HepG2 (cell line): ENCODE measurements around the gene NUPR2. TPM values are rescaled to one million over a fixed set of nuclear protein-coding genes. Genes with fewer than 3 reads are reported as not detected.

Source experiments
- ADNP ChIP-seq: sonication (generic); formaldehyde crosslinking; IDR thresholded peaks from 2 replicates; pipeline ENCODE4 v1.4.0; 2020; ENCODE audit warnings: missing genetic modification reagents
- ARID2 ChIP-seq: sonication (generic); formaldehyde crosslinking; IDR thresholded peaks from 2 replicates; pipeline ENCODE4 v1.8.1; 2022; ENCODE audit warnings: mild to moderate bottlenecking, missing genetic modification reagents, borderline replicate concordance
- IKZF4 ChIP-seq: sonication (generic); formaldehyde crosslinking; IDR thresholded peaks from 2 replicates; pipeline ENCODE4 v1.5.1; 2020; ENCODE audit warnings: borderline replicate concordance, mild to moderate bottlenecking, low read depth, missing genetic modification reagents; ENCODE audit errors: not compliant biosample characterization
- KLF9 ChIP-seq: IDR thresholded peaks from 2 replicates; pipeline ENCODE4 v1.6.1; 2016; ENCODE audit warnings: low read depth
- PHF21A ChIP-seq: sonication (generic); formaldehyde crosslinking; IDR thresholded peaks from 2 replicates; pipeline ENCODE4 v1.5.0; 2020; ENCODE audit warnings: mild to moderate bottlenecking, missing genetic modification reagents
- RARG ChIP-seq: sonication (generic); formaldehyde crosslinking; IDR thresholded peaks from 2 replicates; pipeline ENCODE4 v1.4.0; 2020; ENCODE audit warnings: low read depth, mild to moderate bottlenecking, missing genetic modification reagents
- SKI ChIP-seq: fragments of 450-650 bp; IDR thresholded peaks from one replicate; pipeline ENCODE4 v1.6.1; 2018; ENCODE audit warnings: mild to moderate bottlenecking; ENCODE audit not compliant: partially characterized antibody
- TAF1 ChIP-seq: sonication (generic); formaldehyde crosslinking; IDR thresholded peaks from 2 replicates; pipeline ENCODE4 v1.4.0; 2020; ENCODE audit warnings: missing genetic modification reagents
- TGIF2 ChIP-seq: IDR thresholded peaks from 2 replicates; pipeline ENCODE4 v1.6.1; 2016; ENCODE audit warnings: control low read depth, missing compliant biosample characterization
- ZNF17 ChIP-seq: sonication (generic); formaldehyde crosslinking; IDR thresholded peaks from 2 replicates; pipeline ENCODE4 v1.5.0; 2020; ENCODE audit warnings: mild to moderate bottlenecking, missing genetic modification reagents
- ZNF20 ChIP-seq: sonication (generic); formaldehyde crosslinking; IDR thresholded peaks from 2 replicates; pipeline ENCODE4 v1.4.0; 2020; ENCODE audit warnings: mild to moderate bottlenecking, moderate library complexity, missing genetic modification reagents
- ZNF430 ChIP-seq: sonication (generic); formaldehyde crosslinking; IDR thresholded peaks from 2 replicates; pipeline ENCODE4 v1.9.0; 2021; ENCODE audit warnings: mild to moderate bottlenecking, missing genetic modification reagents
- ZNF468 ChIP-seq: sonication (generic); formaldehyde crosslinking; IDR thresholded peaks from 2 replicates; pipeline ENCODE4 v1.8.0; 2022; ENCODE audit warnings: mild to moderate bottlenecking, moderate library complexity, missing genetic modification reagents
- ZNF629 ChIP-seq: sonication (generic); formaldehyde crosslinking; conservative IDR thresholded peaks from 2 replicates; pipeline ENCODE4 v1.5.0; 2020; ENCODE audit warnings: missing genetic modification reagents
- ZNF792 ChIP-seq: IDR thresholded peaks from 2 replicates; pipeline ENCODE4 v1.6.1; 2016
- polyA plus RNA-seq, 8 experiments: library from polyadenylated mRNA; depleted of rRNA in 3 of 8; stranded (reverse) in 7 of 8; unstranded in 1 of 8; fragments of >200 nt; fragmentation: Illumina TruSeq in 4 of 8; extraction: Trizol in 4 of 8; gene quantifications; 2 replicates each; pipeline versions ENCODE4 v1.2.1 to v1.2.3, GENCODE V29; 2011 to 2016; ENCODE audit warnings: low read depth in 4 of 8, missing spikeins in 1 of 8, mixed read lengths in 1 of 8; ENCODE audit not compliant: insufficient read depth in 1 of 8
- total RNA-seq, 5 experiments: library from RNA; depleted of rRNA; stranded (reverse); fragments of >200 nt; fragmentation: Illumina TruSeq; extraction: Trizol; gene quantifications; 2 replicates each; pipeline ENCODE4 v1.2.3, GENCODE V29; 2016; ENCODE audit warnings: low read depth in 1 of 5
- TF ChIP-seq, protein P1 (sequence below): sonication (generic); formaldehyde crosslinking; IDR thresholded peaks from 2 replicates; pipeline ENCODE4 v1.5.0; 2020; ENCODE audit warnings: mild to moderate bottlenecking, missing genetic modification reagents, moderate library complexity
- TF ChIP-seq, protein P2 (sequence below): IDR thresholded peaks from 2 replicates; pipeline ENCODE4 v1.6.1; 2016
- TF ChIP-seq, protein P3 (sequence below): sonication (generic); formaldehyde crosslinking; IDR thresholded peaks from 2 replicates; pipeline ENCODE4 v1.4.0; 2020; ENCODE audit warnings: missing genetic modification reagents, mild to moderate bottlenecking, borderline replicate concordance
- TF ChIP-seq, protein P4 (sequence below): IDR thresholded peaks from 2 replicates; pipeline ENCODE4 v1.6.1; 2016; ENCODE audit warnings: low read depth, control low read depth

NUPR2 gene
- total and polyA plus RNA-seq, 2 of the 13 experiments (the other 11 are each of a cell fraction or from before 2014, with no cell fraction given): not detected

DNA sequence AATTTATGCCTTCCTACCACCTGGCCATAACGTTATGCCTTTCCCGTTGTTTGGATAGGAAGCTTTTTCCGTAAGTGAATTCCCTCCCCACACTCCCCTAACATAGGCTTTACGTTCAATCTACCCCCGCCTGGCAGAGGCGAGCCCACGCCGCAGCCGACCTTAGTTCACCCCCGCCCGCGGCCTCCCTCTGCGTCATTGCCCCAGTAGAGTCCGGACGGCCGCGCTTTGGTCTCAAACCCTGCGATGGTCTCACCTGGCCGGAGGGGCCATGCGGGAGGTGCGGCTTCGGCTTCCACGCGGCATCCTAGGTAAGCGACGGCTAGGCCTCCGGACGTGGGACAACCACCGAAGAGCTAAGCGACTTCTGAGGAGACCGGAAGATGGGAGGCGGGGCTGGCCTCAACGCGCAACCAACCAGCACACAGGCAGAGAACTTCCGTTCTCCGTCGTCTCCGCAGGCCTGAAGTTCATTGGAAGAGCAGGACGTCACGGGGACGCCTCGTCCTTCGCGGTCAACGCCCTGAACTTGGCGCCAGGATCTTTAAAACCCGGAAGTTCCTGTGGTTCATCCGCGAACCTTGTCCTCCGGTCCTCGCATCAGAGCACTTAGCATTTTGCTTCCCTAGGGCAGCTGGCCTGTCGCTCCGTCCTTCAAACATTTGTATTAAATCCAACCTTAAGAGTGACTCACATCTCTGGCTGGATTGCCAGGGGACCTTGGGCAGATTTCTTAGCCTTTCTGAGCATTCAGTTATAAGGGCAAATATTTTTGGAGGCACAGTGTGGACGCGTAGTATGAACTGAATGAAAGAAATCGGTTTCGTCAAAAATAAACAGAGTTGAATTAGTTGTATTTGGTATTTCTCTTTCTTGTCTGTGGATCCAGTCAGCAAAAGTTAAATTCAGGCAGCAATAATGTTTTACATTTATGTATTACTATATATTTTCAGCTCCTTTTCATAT is 9.8 kb downstream of the NUPR2 start, which contains the start of gene CHCHD2 (continued):
- peak; percentile 72; the same call in 1 of the 2 replicates for TF ChIP-seq TGIF2 (CRISPR knock-in tag)
- TF ChIP-seq TAF1: peak; percentile 98
- TF ChIP-seq ZNF20: no peak
- TF ChIP-seq PHF21A: no peak
- TF ChIP-seq KLF9 (CRISPR knock-in tag): no peak
- TF ChIP-seq ZNF468: no peak
- TF ChIP-seq, protein P1, sequence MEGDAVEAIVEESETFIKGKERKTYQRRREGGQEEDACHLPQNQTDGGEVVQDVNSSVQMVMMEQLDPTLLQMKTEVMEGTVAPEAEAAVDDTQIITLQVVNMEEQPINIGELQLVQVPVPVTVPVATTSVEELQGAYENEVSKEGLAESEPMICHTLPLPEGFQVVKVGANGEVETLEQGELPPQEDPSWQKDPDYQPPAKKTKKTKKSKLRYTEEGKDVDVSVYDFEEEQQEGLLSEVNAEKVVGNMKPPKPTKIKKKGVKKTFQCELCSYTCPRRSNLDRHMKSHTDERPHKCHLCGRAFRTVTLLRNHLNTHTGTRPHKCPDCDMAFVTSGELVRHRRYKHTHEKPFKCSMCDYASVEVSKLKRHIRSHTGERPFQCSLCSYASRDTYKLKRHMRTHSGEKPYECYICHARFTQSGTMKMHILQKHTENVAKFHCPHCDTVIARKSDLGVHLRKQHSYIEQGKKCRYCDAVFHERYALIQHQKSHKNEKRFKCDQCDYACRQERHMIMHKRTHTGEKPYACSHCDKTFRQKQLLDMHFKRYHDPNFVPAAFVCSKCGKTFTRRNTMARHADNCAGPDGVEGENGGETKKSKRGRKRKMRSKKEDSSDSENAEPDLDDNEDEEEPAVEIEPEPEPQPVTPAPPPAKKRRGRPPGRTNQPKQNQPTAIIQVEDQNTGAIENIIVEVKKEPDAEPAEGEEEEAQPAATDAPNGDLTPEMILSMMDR (CRISPR knock-in tag): no peak
- no peak for TF ChIP-seq ARID2 (CRISPR knock-in tag)
- peak; percentile 92 for TF ChIP-seq ZNF430
- 0 out of 2 replicates have a peak, but pooled peaks have one; percentile 51 for TF ChIP-seq ZNF792 (CRISPR knock-in tag)
- TF ChIP-seq, protein P2, sequence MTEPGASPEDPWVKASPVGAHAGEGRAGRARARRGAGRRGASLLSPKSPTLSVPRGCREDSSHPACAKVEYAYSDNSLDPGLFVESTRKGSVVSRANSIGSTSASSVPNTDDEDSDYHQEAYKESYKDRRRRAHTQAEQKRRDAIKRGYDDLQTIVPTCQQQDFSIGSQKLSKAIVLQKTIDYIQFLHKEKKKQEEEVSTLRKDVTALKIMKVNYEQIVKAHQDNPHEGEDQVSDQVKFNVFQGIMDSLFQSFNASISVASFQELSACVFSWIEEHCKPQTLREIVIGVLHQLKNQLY: no peak
- TF ChIP-seq, protein P3, sequence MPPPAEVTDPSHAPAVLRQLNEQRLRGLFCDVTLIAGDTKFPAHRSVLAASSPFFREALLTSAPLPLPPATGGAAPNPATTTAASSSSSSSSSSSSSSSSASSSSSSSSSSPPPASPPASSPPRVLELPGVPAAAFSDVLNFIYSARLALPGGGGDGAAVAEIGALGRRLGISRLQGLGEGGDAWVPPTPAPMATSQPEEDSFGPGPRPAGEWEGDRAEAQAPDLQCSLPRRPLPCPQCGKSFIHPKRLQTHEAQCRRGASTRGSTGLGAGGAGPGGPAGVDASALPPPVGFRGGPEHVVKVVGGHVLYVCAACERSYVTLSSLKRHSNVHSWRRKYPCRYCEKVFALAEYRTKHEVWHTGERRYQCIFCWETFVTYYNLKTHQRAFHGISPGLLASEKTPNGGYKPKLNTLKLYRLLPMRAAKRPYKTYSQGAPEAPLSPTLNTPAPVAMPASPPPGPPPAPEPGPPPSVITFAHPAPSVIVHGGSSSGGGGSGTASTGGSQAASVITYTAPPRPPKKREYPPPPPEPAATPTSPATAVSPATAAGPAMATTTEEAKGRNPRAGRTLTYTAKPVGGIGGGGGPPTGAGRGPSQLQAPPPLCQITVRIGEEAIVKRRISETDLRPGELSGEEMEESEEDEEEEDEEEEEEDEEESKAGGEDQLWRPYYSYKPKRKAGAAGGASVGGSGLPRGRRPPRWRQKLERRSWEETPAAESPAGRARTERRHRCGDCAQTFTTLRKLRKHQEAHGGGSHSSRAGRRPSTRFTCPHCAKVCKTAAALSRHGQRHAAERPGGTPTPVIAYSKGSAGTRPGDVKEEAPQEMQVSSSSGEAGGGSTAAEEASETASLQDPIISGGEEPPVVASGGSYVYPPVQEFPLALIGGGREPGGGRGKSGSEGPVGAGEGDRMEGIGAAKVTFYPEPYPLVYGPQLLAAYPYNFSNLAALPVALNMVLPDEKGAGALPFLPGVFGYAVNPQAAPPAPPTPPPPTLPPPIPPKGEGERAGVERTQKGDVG: peak; percentile 20; the same call in 1 of the 2 replicates
- no peak for TF ChIP-seq ZNF17 (CRISPR knock-in tag)
- TF ChIP-seq RARG: 0 out of 2 replicates have a peak, but pooled peaks have one; percentile 60
- TF ChIP-seq, protein P4, sequence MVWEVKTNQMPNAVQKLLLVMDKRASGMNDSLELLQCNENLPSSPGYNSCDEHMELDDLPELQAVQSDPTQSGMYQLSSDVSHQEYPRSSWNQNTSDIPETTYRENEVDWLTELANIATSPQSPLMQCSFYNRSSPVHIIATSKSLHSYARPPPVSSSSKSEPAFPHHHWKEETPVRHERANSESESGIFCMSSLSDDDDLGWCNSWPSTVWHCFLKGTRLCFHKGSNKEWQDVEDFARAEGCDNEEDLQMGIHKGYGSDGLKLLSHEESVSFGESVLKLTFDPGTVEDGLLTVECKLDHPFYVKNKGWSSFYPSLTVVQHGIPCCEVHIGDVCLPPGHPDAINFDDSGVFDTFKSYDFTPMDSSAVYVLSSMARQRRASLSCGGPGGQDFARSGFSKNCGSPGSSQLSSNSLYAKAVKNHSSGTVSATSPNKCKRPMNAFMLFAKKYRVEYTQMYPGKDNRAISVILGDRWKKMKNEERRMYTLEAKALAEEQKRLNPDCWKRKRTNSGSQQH (CRISPR knock-in tag): peak; percentile 70; the same call in 1 of the 2 replicates
- TF ChIP-seq IKZF4: peak; percentile 85
- TF ChIP-seq SKI: no peak
- no peak for TF ChIP-seq ZNF629 (CRISPR knock-in tag)
- no peak for TF ChIP-seq ADNP (CRISPR knock-in tag)
